Thyroid gland (tissue), 4 donors: ENCODE data around the gene VPS45.

ENCODE experiments used
- CTCF ChIP-seq, 6 experiments: fragments of 200-600 bp in 3 of 6; fragments of 450-650 bp in 3 of 6; sonication (generic) in 3 of 6; IDR thresholded peaks; one replicate each; pipeline ENCODE4 v1.5.1; 2016 to 2019; ENCODE audit warnings: antibody characterized with exemption in 6 of 6, mild to moderate bottlenecking in 2 of 6, inconsistent platforms in 1 of 6, moderate library complexity in 1 of 6
- POLR2A ChIP-seq, 2 donors: fragments of 450-650 bp; IDR thresholded peaks; one replicate each; pipeline ENCODE4 v1.6.1; 2017; ENCODE audit warnings: antibody characterized with exemption in 2 of 2, mild to moderate bottlenecking in 2 of 2, moderate library complexity in 1 of 2

- no peak for TF ChIP-seq POLR2A (IDR thresholded peaks at IDR 0.05)
- TF ChIP-seq CTCF (IDR thresholded peaks at IDR 0.05) = no peak
Observed at GRCh38 chr1:150024156-150024555, 43.4 kb upstream of the VPS45 start.
